ENCODE measurements around the gene GUCY1B1. TPM values are rescaled to one million over a fixed set of nuclear protein-coding genes. Genes with fewer than 3 reads are reported as not detected.

GUCY1B1 gene
- total RNA-seq, 1 experiment from 2014 or later = 0.50 TPM

DNA sequence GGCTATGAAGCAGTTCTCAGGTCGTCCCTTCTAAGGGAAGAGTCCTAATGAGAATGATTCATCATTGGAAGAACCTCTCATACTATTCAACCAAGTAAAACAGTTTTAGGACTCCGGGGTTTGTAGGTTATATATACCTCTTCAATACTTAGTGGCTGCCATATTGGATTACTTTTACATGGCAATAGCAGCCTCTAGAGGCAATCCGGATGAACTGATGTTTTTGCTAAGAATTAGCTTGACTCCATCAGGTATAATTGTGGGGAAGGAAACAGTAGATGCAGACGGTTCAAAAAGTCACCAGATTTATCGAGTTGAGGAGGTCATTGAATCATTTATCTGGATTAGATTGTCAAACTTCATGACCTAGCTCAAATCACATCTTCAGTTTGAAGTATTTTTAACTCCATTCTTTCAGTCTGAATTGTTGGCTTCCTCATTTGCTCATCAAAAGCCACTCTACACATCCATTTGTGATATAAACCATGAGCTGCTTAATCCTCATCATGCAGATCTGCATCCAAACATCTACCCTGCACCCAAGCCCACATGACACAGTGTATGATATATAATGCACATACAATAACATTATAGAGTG, 28.4 kb downstream of the GUCY1B1 start:
- no peak overlapping the region for H4K91ac ChIP-seq (ENCODE audit: insufficient read length, low read depth, low read length)
- H4K5ac ChIP-seq (ENCODE audit: insufficient read length, low read depth, low read length) = no peak overlapping the region
- no peak overlapping the region for H2AFZ ChIP-seq (ENCODE audit: low read length)
- no peak overlapping the region for H3K56ac ChIP-seq (ENCODE audit: insufficient read length, low read depth, low read length)
- Mint-ChIP-seq H3K27me3 (ENCODE audit: low read depth) (no peaks in the 10 kb centered on the region; the same call in 1 of the 2 replicates), H3K4me1 (no peaks in the 10 kb centered on the region), H3K27ac (no peak overlapping the region), H3K4me3 (no peak overlapping the region), H3K9me3 (no peaks in the 10 kb centered on the region), H3K36me3 (ENCODE audit: insufficient read depth in 1 of 3, low read depth in 3 of 3) (no peaks in the 10 kb centered on the region)
- no peak overlapping the region for H3T11ph ChIP-seq (ENCODE audit: low read length)
- no peaks in the 10 kb centered on the region for H3K9me3 ChIP-seq (ENCODE audit: control insufficient read depth, low read depth, low read length)
- H4K20me1 ChIP-seq (ENCODE audit: control insufficient read depth, insufficient read depth, insufficient read length) = no peaks in the 10 kb centered on the region
- H2BK120ac ChIP-seq (ENCODE audit: low read depth, low read length, poor library complexity, severe bottlenecking) = no peak overlapping the region
- no peaks in the 10 kb centered on the region for H3K23me2 ChIP-seq (ENCODE audit: insufficient read length, low read depth, low read length, poor library complexity, severe bottlenecking)
- no peak overlapping the region for H2BK20ac ChIP-seq (ENCODE audit: low read depth, low read length, poor library complexity, severe bottlenecking)
- no peak overlapping the region for H2BK5ac ChIP-seq (ENCODE audit: insufficient read length, low read length)
- H3K4me1 ChIP-seq (ENCODE audit: insufficient read depth, low read length) = no peaks in the 10 kb centered on the region
- H3K23ac ChIP-seq (ENCODE audit: insufficient read length, low read depth, low read length) = no peak overlapping the region
- no peak for DNase-seq
- H3K27me3 ChIP-seq (ENCODE audit: insufficient read depth, low read length) = no peaks in the 10 kb centered on the region
- no peak overlapping the region for H3K4ac ChIP-seq (ENCODE audit: low read depth, low read length)
- no peak overlapping the region for H3K18ac ChIP-seq (ENCODE audit: insufficient read length, low read depth, low read length)
- no peak overlapping the region for H3K27ac ChIP-seq (ENCODE audit: insufficient read length, low read depth, low read length)
- no peak overlapping the region for H2AK5ac ChIP-seq (ENCODE audit: insufficient read length, low read length)
- no peak overlapping the region for H2BK12ac ChIP-seq (ENCODE audit: insufficient read length, low read depth, low read length)
- no CpG with 5 or more reads among the region's 5 CpGs for WGBS (ENCODE audit: extremely low coverage, insufficient read length, low lambda C conversion rate)
- H3K14ac ChIP-seq (ENCODE audit: insufficient read depth, low read length) = no peak overlapping the region
- H2BK15ac ChIP-seq (ENCODE audit: low read depth, low read length) = no peak overlapping the region
- H3K79me2 ChIP-seq (ENCODE audit: insufficient read depth, low read length) = no peaks in the 10 kb centered on the region; the same call in 1 of the 2 replicates
- H3K9ac ChIP-seq (ENCODE audit: extremely low read depth, insufficient read length, low read length) = no peak overlapping the region
- peak; percentile 85 for TF ChIP-seq CTCF (conservative IDR thresholded peaks at IDR 0.05)
- no peak overlapping the region for H3K4me2 ChIP-seq (ENCODE audit: insufficient read depth, insufficient read length, low read length)
- H3K79me1 ChIP-seq (ENCODE audit: insufficient read depth, low read depth, low read length, poor library complexity, severe bottlenecking) = no peaks in the 10 kb centered on the region
- no peak overlapping the region for H4K8ac ChIP-seq (replicated peaks; ENCODE audit: insufficient read length, low read depth, low read length)

All from H9 (cell line).